Measurements from ENCODE around the gene FAM3A.

Gene FAM3A

GRCh38 chrX:154490021-154490413 lies 26.0 kb downstream of the FAM3A start:
- no peak for DNase-seq
- no peak for TF ChIP-seq CTCF (IDR thresholded peaks at IDR 0.05; ENCODE audit: low read depth, low read length)
- Histone ChIP-seq H3K36me3 (peaks cover 11% of the 10 kb centered on the region), H3K27me3 (ENCODE audit: insufficient read depth, low read depth, severe bottlenecking) (peaks cover 7% of the 10 kb centered on the region), H3K27ac (peak overlapping the region; percentile 77), H3K9me3 (ENCODE audit: severe bottlenecking) (peaks cover 5% of the 10 kb centered on the region), H3K4me3 (ENCODE audit: low read depth, low read length) (peak overlapping the region; percentile 56)

GRCh38 chrX:154489182-154489581 lies 26.9 kb downstream of the FAM3A start:
- no peak for DNase-seq
- H3K36me3 ChIP-seq, result peaks cover 20% of the 10 kb centered on the region
- peaks cover 7% of the 10 kb centered on the region for H3K27me3 ChIP-seq (ENCODE audit: insufficient read depth, low read depth, severe bottlenecking)
- no peak overlapping the region for H3K27ac ChIP-seq
- H3K4me3 ChIP-seq (ENCODE audit: low read depth, low read length), result no peak overlapping the region
- peaks cover 5% of the 10 kb centered on the region for H3K9me3 ChIP-seq (ENCODE audit: severe bottlenecking)
- no peak for TF ChIP-seq CTCF (IDR thresholded peaks at IDR 0.05; ENCODE audit: low read depth, low read length)

- Histone ChIP-seq H3K27ac (no peak overlapping the region), H3K4me3 (ENCODE audit: low read depth, low read length) (no peak overlapping the region), H3K9me3 (ENCODE audit: severe bottlenecking) (peaks cover 5% of the 10 kb centered on the region), H3K27me3 (ENCODE audit: insufficient read depth, low read depth, severe bottlenecking) (peaks cover 7% of the 10 kb centered on the region), H3K36me3 (peaks cover 26% of the 10 kb centered on the region)
- no peak for TF ChIP-seq CTCF (IDR thresholded peaks at IDR 0.05; ENCODE audit: low read depth, low read length)
- DNase-seq, result no peak
These were observed 27.5 kb downstream of the FAM3A start for GRCh38 chrX:154488336-154489075.

- DNase-seq, result no peak
- H3K4me3 ChIP-seq (ENCODE audit: low read depth, low read length), result no peak overlapping the region
- H3K27ac ChIP-seq, result no peak overlapping the region; the same call in 1 of the 2 replicates
These were observed 28.3 kb downstream of the FAM3A start for GRCh38 chrX:154487518-154488290.

More at GRCh38 chrX:154487518-154488290, 28.3 kb downstream of the FAM3A start:
- peaks cover 5% of the 10 kb centered on the region for H3K9me3 ChIP-seq (ENCODE audit: severe bottlenecking)
- H3K36me3 ChIP-seq, result peaks cover 29% of the 10 kb centered on the region
- no peak for TF ChIP-seq CTCF (IDR thresholded peaks at IDR 0.05; ENCODE audit: low read depth, low read length)
- peaks cover 7% of the 10 kb centered on the region for H3K27me3 ChIP-seq (ENCODE audit: insufficient read depth, low read depth, severe bottlenecking)
